Measurements from ENCODE around the gene VWA3A.

- TF ChIP-seq CTCF (IDR thresholded peaks at IDR 0.05; ENCODE audit: insufficient read depth, low read depth, low read length) = no peak
- no peak for TF ChIP-seq EZH2 (IDR thresholded peaks at IDR 0.05; ENCODE audit: insufficient read depth, low read length)
Observed at GRCh38 chr16:22093996-22094395, 1.7 kb downstream of the VWA3A start.
